Stimulated activated CD8-positive, alpha-beta memory T cell treated with anti-CD3 and anti-CD28 coated beads, Interleukin-4, amount 100 ng/mL, for 1 hour (primary cell): ENCODE data around the gene ADAM12.
"Not testable (repeated sequence)": the region's sequence is repeated elsewhere in the genome, so short reads cannot be mapped to it uniquely, and the experiment has no call there.

Source experiments
- DNase-seq, 2 donors: peaks; one replicate each; pipeline ENCODE4 v3.0.0-alpha.2; 2020; ENCODE audit warnings: low read depth in 2 of 2, low spot score in 1 of 2

The ADAM12 gene

GRCh38 chr10:126407831-126408230, 19.6 kb upstream of the ADAM12 start:
- no peak for DNase-seq

GRCh38 chr10:126405239-126405775, 17.0 kb upstream of the ADAM12 start:
- no peak for DNase-seq

GRCh38 chr10:126402721-126403695, 14.7 kb upstream of the ADAM12 start:
- no peak for DNase-seq

GRCh38 chr10:126400641-126401040, 12.4 kb upstream of the ADAM12 start:
- DNase-seq: no peak

GRCh38 chr10:126398924-126399323, 10.6 kb upstream of the ADAM12 start:
- DNase-seq: no peak

GRCh38 chr10:126398383-126398743, 10.1 kb upstream of the ADAM12 start:
- DNase-seq: no peak

- DNase-seq: no peak
These were observed 9.5 kb upstream of the ADAM12 start for GRCh38 chr10:126397640-126398382.

- no peak for DNase-seq
These were observed 8.9 kb upstream of the ADAM12 start for GRCh38 chr10:126397156-126397555.

GRCh38 chr10:126394948-126395347, 6.7 kb upstream of the ADAM12 start:
- DNase-seq: no peak

- DNase-seq: no peak
These were observed 4.8 kb upstream of the ADAM12 start for GRCh38 chr10:126393076-126393475.

GRCh38 chr10:126392469-126392868, 4.2 kb upstream of the ADAM12 start:
- DNase-seq: no peak

GRCh38 chr10:126392068-126392467, 3.8 kb upstream of the ADAM12 start:
- DNase-seq: no peak

- DNase-seq: no peak
These were observed 3.1 kb upstream of the ADAM12 start for GRCh38 chr10:126391192-126391885.

GRCh38 chr10:126390324-126390723, 2.0 kb upstream of the ADAM12 start:
- no peak for DNase-seq

GRCh38 chr10:126387041-126387921, 996 bp downstream of the ADAM12 start:
- DNase-seq: no peak

- no peak for DNase-seq
These were observed 3.9 kb downstream of the ADAM12 start for GRCh38 chr10:126384269-126384873.

GRCh38 chr10:126380352-126381076, 7.8 kb downstream of the ADAM12 start:
- DNase-seq: no peak

GRCh38 chr10:126379166-126379565, 9.1 kb downstream of the ADAM12 start:
- DNase-seq: not testable (repeated sequence)

- DNase-seq: no peak
These were observed 11.3 kb downstream of the ADAM12 start for GRCh38 chr10:126376956-126377355.
